DOHH2 (cell line): ENCODE measurements around the gene PI16.

Source experiments
- CTCF ChIP-seq: fragments of 200-600 bp; sonication (generic); IDR thresholded peaks from one replicate; pipeline ENCODE4 v1.5.1; 2014; ENCODE audit warnings: antibody characterized with exemption, mild to moderate bottlenecking, low read depth, low read length; ENCODE audit not compliant: poor library complexity, severe bottlenecking
- EZH2phosphoT487 ChIP-seq: fragments of 200-600 bp; sonication (generic); IDR thresholded peaks from 2 replicates; pipeline ENCODE4 v1.6.1; 2017; ENCODE audit warnings: borderline replicate concordance, mild to moderate bottlenecking, antibody characterized with exemption, low read length, moderate library complexity, mixed read lengths

GRCh38 chr6:36973647-36974046 lies 19.1 kb downstream of the PI16 start:
- TF ChIP-seq EZH2phosphoT487: no peak
- TF ChIP-seq CTCF: no peak
